Neural cell (in vitro differentiated cells): ENCODE data around the gene SLC22A8. TPM values are rescaled to one million over a fixed set of nuclear protein-coding genes. Genes with fewer than 3 reads are reported as not detected.

Experiments used
- H2AFZ ChIP-seq: fragments of 200-600, 300-800 bp; sonication (generic), shearing (Covaris generic); 2 replicates; pipeline ENCODE4 v1.6.0; 2014; ENCODE audit warnings: low read depth, mild to moderate bottlenecking, antibody characterized with exemption, low read length, moderate library complexity
- H3F3A ChIP-seq: fragments of 200-600 bp; shearing (Covaris generic); 2 replicates; pipeline ENCODE4 v1.6.1; 2016; ENCODE audit warnings: mild to moderate bottlenecking, moderate library complexity, mixed read lengths, antibody characterized with exemption, low read length; ENCODE audit not compliant: insufficient read depth, poor library complexity, severe bottlenecking
- H3K27ac ChIP-seq: fragments of 200-600, 300-800 bp; sonication (generic), shearing (Covaris generic); 2 replicates; pipeline ENCODE4 v1.5.1; 2014; ENCODE audit warnings: mild to moderate bottlenecking, low read length, moderate library complexity
- H3K27me3 ChIP-seq: fragments of 300-800, 200-600 bp; sonication (generic), shearing (Covaris generic); 2 replicates; pipeline ENCODE4 v1.6.0; 2014; ENCODE audit warnings: mild to moderate bottlenecking, low read depth, low read length, moderate library complexity; ENCODE audit not compliant: insufficient read depth
- H3K36me3 ChIP-seq: fragments of 300-800, 200-600 bp; sonication (generic), shearing (Covaris generic); 2 replicates; pipeline ENCODE4 v1.5.1; 2014; ENCODE audit warnings: mild to moderate bottlenecking, antibody characterized with exemption, low read length, moderate library complexity; ENCODE audit not compliant: insufficient read depth
- H3K4me2 ChIP-seq: fragments of 300-800, 200-600 bp; sonication (generic), shearing (Covaris generic); 2 replicates; pipeline ENCODE4 v1.6.0; 2014; ENCODE audit warnings: mild to moderate bottlenecking, low read length
- H3K4me3 ChIP-seq: fragments of 300-800, 200-600 bp; sonication (generic), shearing (Covaris generic); 2 replicates; pipeline ENCODE4 v1.5.1; 2014; ENCODE audit warnings: mild to moderate bottlenecking, low read length, moderate library complexity
- H3K79me2 ChIP-seq: fragments of 200-600 bp; shearing (Covaris generic); replicated peaks from 2 replicates; pipeline ENCODE4 v1.6.0; 2014; ENCODE audit warnings: mild to moderate bottlenecking, low read length, moderate library complexity; ENCODE audit not compliant: insufficient read depth
- H3K9ac ChIP-seq: fragments of 300-800, 200-600 bp; sonication (generic), shearing (Covaris generic); 2 replicates; pipeline ENCODE4 v1.6.1; 2016; ENCODE audit warnings: mild to moderate bottlenecking, low read length, mixed read lengths
- H3K9me2 ChIP-seq: fragments of 200-600 bp; shearing (Covaris generic); 2 replicates; pipeline ENCODE4 v1.6.1; 2016; ENCODE audit warnings: mild to moderate bottlenecking, low read length, mixed read lengths; ENCODE audit not compliant: insufficient read depth
- H3K9me3 ChIP-seq: fragments of 200-600, 300-800 bp; sonication (generic), shearing (Covaris generic); 2 replicates; pipeline ENCODE4 v1.6.1; 2016; ENCODE audit warnings: mild to moderate bottlenecking, mixed run types, low read length, moderate library complexity, mixed read lengths
- H4K20me1 ChIP-seq: fragments of 200-600 bp; shearing (Covaris generic); 2 replicates; pipeline ENCODE4 v1.6.1; 2016; ENCODE audit warnings: mild to moderate bottlenecking, mixed run types; ENCODE audit not compliant: insufficient read depth
- EP300 ChIP-seq: fragments of 450-650 bp; conservative IDR thresholded peaks from 2 replicates; pipeline ENCODE4 v1.6.1; 2014; ENCODE audit warnings: antibody characterized with exemption, mild to moderate bottlenecking, moderate library complexity; ENCODE audit not compliant: poor library complexity, severe bottlenecking
- EZH2 ChIP-seq: fragments of 200-600, 300-800 bp; shearing (Covaris generic), sonication (generic); IDR thresholded peaks from 2 replicates; pipeline ENCODE4 v1.6.1; 2014; ENCODE audit warnings: antibody characterized with exemption, low read length, borderline replicate concordance, mild to moderate bottlenecking; ENCODE audit not compliant: insufficient read depth, poor library complexity, severe bottlenecking
- MXI1 ChIP-seq: fragments of 450-650 bp; conservative IDR thresholded peaks from 2 replicates; pipeline ENCODE4 v1.6.1; 2014; ENCODE audit warnings: antibody characterized with exemption, mild to moderate bottlenecking; ENCODE audit not compliant: poor library complexity, severe bottlenecking
- POLR2AphosphoS5 ChIP-seq: IDR thresholded peaks from 2 replicates; pipeline ENCODE4 v1.6.1; 2012
- RAD21 ChIP-seq: fragments of 450-650 bp; conservative IDR thresholded peaks from 2 replicates; pipeline ENCODE4 v1.6.1; 2014; ENCODE audit warnings: antibody characterized with exemption, mild to moderate bottlenecking, moderate library complexity
- SMC3 ChIP-seq: fragments of 450-650 bp; conservative IDR thresholded peaks from 2 replicates; pipeline ENCODE4 v1.6.1; 2014; ENCODE audit warnings: antibody characterized with exemption, mild to moderate bottlenecking, moderate library complexity; ENCODE audit not compliant: poor library complexity
- TAF1 ChIP-seq: IDR thresholded peaks from 2 replicates; pipeline ENCODE4 v1.6.1; 2012; ENCODE audit warnings: low read depth
- polyA plus RNA-seq: library from polyadenylated mRNA; depleted of rRNA; stranded (reverse); fragments of >200 nt; gene quantifications from 2 replicates; pipeline ENCODE4 v1.2.3, GENCODE V29; 2014
- TF ChIP-seq, protein P1 (sequence below): IDR thresholded peaks from 2 replicates; pipeline ENCODE4 v1.6.1; 2012; ENCODE audit warnings: borderline replicate concordance
- TF ChIP-seq, protein P2 (sequence below): fragments of 450-650 bp; IDR thresholded peaks from 2 replicates; pipeline ENCODE4 v1.5.1; 2014; ENCODE audit warnings: antibody characterized with exemption, mild to moderate bottlenecking, moderate library complexity; ENCODE audit not compliant: poor library complexity, severe bottlenecking

The SLC22A8 gene
- polyA plus RNA-seq, 1 donor from 2014 or later, result not detected

DNA sequence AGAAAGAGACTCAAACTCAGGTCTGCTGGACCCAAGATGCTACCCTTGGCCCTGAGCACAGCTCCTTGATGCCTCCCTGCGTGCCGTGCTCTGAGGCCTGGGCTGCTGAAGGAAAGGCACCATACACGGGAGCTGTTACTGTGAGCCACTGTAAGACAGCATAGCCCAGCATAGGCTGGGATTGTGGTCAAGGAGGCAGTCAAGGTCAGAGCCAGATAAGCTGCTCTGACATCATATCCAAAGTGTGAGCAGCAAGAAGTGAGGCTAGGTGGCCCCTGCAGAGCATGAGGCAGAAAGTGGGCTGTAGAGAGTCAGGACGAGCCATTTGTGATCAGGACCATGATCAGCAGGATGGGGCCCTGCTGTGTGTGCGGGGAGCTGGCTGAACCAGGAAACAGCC is 7.7 kb downstream of the SLC22A8 start:
- no peak overlapping the region for H3K9ac ChIP-seq
- H3K79me2 ChIP-seq, result no peaks in the 10 kb centered on the region

DNA sequence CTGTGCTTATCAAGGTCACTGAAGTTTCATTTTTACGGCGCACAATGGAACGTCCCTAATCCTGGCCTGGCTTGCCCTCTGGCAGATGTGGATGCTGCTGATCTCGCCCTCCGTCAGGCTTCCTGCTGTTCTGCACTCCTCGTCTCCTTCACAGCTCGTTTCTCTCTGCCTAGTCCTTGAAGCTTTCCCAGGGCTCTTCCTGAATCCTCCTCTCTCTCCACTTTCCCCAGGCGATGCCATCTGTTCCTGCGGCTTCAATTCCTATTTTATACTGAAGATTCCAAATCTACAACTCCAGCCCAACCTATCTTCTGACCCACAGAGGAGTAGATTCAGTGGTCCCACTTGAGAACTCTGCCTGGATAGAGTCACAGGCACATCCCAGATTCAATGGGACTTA is 14.2 kb downstream of the SLC22A8 start:
- Histone ChIP-seq H3K27ac (no peak overlapping the region), H3K4me2 (no peak overlapping the region), H3K9me3 (no peaks in the 10 kb centered on the region), H3K79me2 (no peaks in the 10 kb centered on the region), H4K20me1 (no peaks in the 10 kb centered on the region), H2AFZ (no peak overlapping the region), H3K9ac (no peak overlapping the region), H3F3A (no peaks in the 10 kb centered on the region), H3K4me3 (no peak overlapping the region), H3K27me3 (no peaks in the 10 kb centered on the region), H3K36me3 (no peaks in the 10 kb centered on the region), H3K9me2 (no peaks in the 10 kb centered on the region)
- TF ChIP-seq RAD21 (no peak), SMC3 (no peak), TAF1 (no peak)

More for the DNA sequence above, 7.7 kb downstream of the SLC22A8 start:
- Histone ChIP-seq H3K9me3 (no peaks in the 10 kb centered on the region), H3K4me2 (no peak overlapping the region), H3K27ac (no peak overlapping the region), H3K4me3 (no peak overlapping the region), H3K9me2 (no peaks in the 10 kb centered on the region), H3F3A (no peaks in the 10 kb centered on the region), H3K36me3 (no peaks in the 10 kb centered on the region), H4K20me1 (no peaks in the 10 kb centered on the region), H2AFZ (no peak overlapping the region), H3K27me3 (no peaks in the 10 kb centered on the region)
- no peak for TF ChIP-seq RAD21
- no peak for TF ChIP-seq MXI1
- TF ChIP-seq, protein P1, sequence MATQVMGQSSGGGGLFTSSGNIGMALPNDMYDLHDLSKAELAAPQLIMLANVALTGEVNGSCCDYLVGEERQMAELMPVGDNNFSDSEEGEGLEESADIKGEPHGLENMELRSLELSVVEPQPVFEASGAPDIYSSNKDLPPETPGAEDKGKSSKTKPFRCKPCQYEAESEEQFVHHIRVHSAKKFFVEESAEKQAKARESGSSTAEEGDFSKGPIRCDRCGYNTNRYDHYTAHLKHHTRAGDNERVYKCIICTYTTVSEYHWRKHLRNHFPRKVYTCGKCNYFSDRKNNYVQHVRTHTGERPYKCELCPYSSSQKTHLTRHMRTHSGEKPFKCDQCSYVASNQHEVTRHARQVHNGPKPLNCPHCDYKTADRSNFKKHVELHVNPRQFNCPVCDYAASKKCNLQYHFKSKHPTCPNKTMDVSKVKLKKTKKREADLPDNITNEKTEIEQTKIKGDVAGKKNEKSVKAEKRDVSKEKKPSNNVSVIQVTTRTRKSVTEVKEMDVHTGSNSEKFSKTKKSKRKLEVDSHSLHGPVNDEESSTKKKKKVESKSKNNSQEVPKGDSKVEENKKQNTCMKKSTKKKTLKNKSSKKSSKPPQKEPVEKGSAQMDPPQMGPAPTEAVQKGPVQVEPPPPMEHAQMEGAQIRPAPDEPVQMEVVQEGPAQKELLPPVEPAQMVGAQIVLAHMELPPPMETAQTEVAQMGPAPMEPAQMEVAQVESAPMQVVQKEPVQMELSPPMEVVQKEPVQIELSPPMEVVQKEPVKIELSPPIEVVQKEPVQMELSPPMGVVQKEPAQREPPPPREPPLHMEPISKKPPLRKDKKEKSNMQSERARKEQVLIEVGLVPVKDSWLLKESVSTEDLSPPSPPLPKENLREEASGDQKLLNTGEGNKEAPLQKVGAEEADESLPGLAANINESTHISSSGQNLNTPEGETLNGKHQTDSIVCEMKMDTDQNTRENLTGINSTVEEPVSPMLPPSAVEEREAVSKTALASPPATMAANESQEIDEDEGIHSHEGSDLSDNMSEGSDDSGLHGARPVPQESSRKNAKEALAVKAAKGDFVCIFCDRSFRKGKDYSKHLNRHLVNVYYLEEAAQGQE, result no peak
- TF ChIP-seq, protein P2, sequence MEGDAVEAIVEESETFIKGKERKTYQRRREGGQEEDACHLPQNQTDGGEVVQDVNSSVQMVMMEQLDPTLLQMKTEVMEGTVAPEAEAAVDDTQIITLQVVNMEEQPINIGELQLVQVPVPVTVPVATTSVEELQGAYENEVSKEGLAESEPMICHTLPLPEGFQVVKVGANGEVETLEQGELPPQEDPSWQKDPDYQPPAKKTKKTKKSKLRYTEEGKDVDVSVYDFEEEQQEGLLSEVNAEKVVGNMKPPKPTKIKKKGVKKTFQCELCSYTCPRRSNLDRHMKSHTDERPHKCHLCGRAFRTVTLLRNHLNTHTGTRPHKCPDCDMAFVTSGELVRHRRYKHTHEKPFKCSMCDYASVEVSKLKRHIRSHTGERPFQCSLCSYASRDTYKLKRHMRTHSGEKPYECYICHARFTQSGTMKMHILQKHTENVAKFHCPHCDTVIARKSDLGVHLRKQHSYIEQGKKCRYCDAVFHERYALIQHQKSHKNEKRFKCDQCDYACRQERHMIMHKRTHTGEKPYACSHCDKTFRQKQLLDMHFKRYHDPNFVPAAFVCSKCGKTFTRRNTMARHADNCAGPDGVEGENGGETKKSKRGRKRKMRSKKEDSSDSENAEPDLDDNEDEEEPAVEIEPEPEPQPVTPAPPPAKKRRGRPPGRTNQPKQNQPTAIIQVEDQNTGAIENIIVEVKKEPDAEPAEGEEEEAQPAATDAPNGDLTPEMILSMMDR, result no peak
- no peak for TF ChIP-seq EP300
- no peak for TF ChIP-seq SMC3
- TF ChIP-seq POLR2AphosphoS5, result no peak
- TF ChIP-seq TAF1, result no peak

DNA sequence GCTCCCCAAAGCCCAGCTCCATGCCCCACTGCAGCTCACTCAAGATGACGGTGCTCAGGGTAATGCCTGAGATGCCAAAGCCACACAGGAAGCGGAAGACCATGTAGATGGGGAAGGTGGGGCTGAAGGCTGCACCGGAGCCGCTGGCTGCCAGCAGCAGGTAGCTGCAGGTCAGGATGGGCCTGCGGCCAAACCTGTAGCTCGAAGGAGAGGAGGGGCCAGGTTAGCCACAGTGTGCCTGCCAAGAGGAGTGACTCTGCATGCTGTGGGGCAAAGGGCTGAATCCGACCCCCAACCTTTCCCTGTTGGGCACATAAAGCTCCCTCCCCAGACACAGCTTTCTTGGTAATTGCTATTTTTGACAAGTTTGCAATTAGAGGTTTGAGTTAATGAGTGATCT is 16.0 kb downstream of the SLC22A8 start:
- no peaks in the 10 kb centered on the region for H3K9me2 ChIP-seq
- TF ChIP-seq EP300 (no peak), MXI1 (no peak), RAD21 (no peak), EZH2 (no peak), POLR2AphosphoS5 (no peak), SMC3 (no peak), TAF1 (no peak)
- TF ChIP-seq, protein P2, result no peak
- TF ChIP-seq, protein P1, result no peak
- H3K27me3 ChIP-seq, result no peaks in the 10 kb centered on the region
- H3F3A ChIP-seq, result no peaks in the 10 kb centered on the region
- no peaks in the 10 kb centered on the region for H4K20me1 ChIP-seq
- no peak overlapping the region for H3K4me3 ChIP-seq
- H3K27ac ChIP-seq, result no peak overlapping the region
- H3K4me2 ChIP-seq, result no peak overlapping the region
- H3K79me2 ChIP-seq, result no peaks in the 10 kb centered on the region
- H3K9me3 ChIP-seq, result no peaks in the 10 kb centered on the region
- H2AFZ ChIP-seq, result no peak overlapping the region
- H3K36me3 ChIP-seq, result no peaks in the 10 kb centered on the region
- no peak overlapping the region for H3K9ac ChIP-seq
